Ovary (tissue), 3 donors: ENCODE measurements around the gene BORCS5.

Experiments
- CTCF ChIP-seq, 3 donors: fragments of 450-650 bp in 2 of 3; fragments of 200-600 bp in 1 of 3; IDR thresholded peaks; one replicate each; pipeline versions ENCODE4 v1.5.1 to v1.8.0; 2016 to 2022; ENCODE audit warnings: antibody characterized with exemption in 3 of 3, mild to moderate bottlenecking in 1 of 3
- POLR2A ChIP-seq: fragments of 450-650 bp; IDR thresholded peaks from one replicate; pipeline ENCODE4 v1.6.1; 2017; ENCODE audit warnings: antibody characterized with exemption, mild to moderate bottlenecking, moderate library complexity
- donor health status: DM: no; HTN: no; CAD: no.

- TF ChIP-seq CTCF (IDR thresholded peaks at IDR 0.05): no peak
- TF ChIP-seq POLR2A: no peak
These were observed 3.1 kb upstream of the BORCS5 start for GRCh38 chr12:12353807-12354206.
